Stimulated activated memory B cell treated with anti-CD40 and anti-IgM and Interleukin-4, amounts not matched to agents 10 μg/mL and 1 μg/mL and 100 μg/mL, for 72 hours (primary cell): Measurements from ENCODE around the gene FAM174B.

Source experiments
- ATAC-seq: fragments of 150-1000 bp; cut with Tn5 transposase; 2 replicates; pipeline ENCODE4 v1.10.0; 2021
- H3K27ac Mint-ChIP-seq: one replicate; pipeline ENCODE4 v1.8.0; 2022; ENCODE audit warnings: mild to moderate bottlenecking, mixed read lengths
- H3K27me3 Mint-ChIP-seq: one replicate; pipeline ENCODE4 v1.8.0; 2022; ENCODE audit warnings: mixed read lengths
- H3K36me3 Mint-ChIP-seq: one replicate; pipeline ENCODE4 v1.8.0; 2022; ENCODE audit warnings: mixed read lengths
- H3K4me1 Mint-ChIP-seq: one replicate; pipeline ENCODE4 v1.8.0; 2022; ENCODE audit warnings: mixed read lengths
- H3K4me3 Mint-ChIP-seq: one replicate; pipeline ENCODE4 v1.8.0; 2022; ENCODE audit warnings: mild to moderate bottlenecking, moderate library complexity, mixed read lengths
- H3K9me3 Mint-ChIP-seq: one replicate; pipeline ENCODE4 v1.8.0; 2022; ENCODE audit warnings: mixed read lengths

FAM174B gene

GRCh38 chr15:92655178-92655995 is at the start of gene FAM174B:
Gene FAM174B (minus strand): TSS chr15:92655775.
- Mint-ChIP-seq H3K36me3 (no peaks in the 10 kb centered on the region), H3K27me3 (peaks cover 56% of the 10 kb centered on the region), H3K4me3 (peak within 1 kb of the TSS; percentile 43), H3K4me1 (peaks cover 6% of the 10 kb centered on the region), H3K9me3 (peaks cover 3% of the 10 kb centered on the region), H3K27ac (no peak within 1 kb of the TSS)
- peak; percentile 53 for ATAC-seq

GRCh38 chr15:92696096-92696495 is 40.5 kb upstream of the FAM174B start:
- Mint-ChIP-seq H3K27ac (no peak overlapping the region), H3K4me3 (no peak overlapping the region), H3K9me3 (peaks cover 9% of the 10 kb centered on the region), H3K4me1 (no peaks in the 10 kb centered on the region), H3K36me3 (peaks cover 8% of the 10 kb centered on the region), H3K27me3 (peaks cover 30% of the 10 kb centered on the region)
- no peak for ATAC-seq

GRCh38 chr15:92693691-92694331 is 38.2 kb upstream of the FAM174B start:
- H3K36me3 Mint-ChIP-seq, result peaks cover 3% of the 10 kb centered on the region
- no peak for ATAC-seq
- peaks cover 10% of the 10 kb centered on the region for H3K9me3 Mint-ChIP-seq
- no peak overlapping the region for H3K27ac Mint-ChIP-seq
- no peak overlapping the region for H3K4me3 Mint-ChIP-seq
- no peaks in the 10 kb centered on the region for H3K4me1 Mint-ChIP-seq
- H3K27me3 Mint-ChIP-seq, result peaks cover 30% of the 10 kb centered on the region

GRCh38 chr15:92690395-92690794 is 34.8 kb upstream of the FAM174B start:
- no peak for ATAC-seq
- no peak overlapping the region for H3K27ac Mint-ChIP-seq
- H3K4me1 Mint-ChIP-seq, result no peaks in the 10 kb centered on the region

GRCh38 chr15:92687746-92688145 is 32.2 kb upstream of the FAM174B start:
- H3K4me3 Mint-ChIP-seq, result no peak overlapping the region
- H3K27me3 Mint-ChIP-seq, result peaks cover 32% of the 10 kb centered on the region
- no peak for ATAC-seq
- peaks cover 8% of the 10 kb centered on the region for H3K36me3 Mint-ChIP-seq
- H3K9me3 Mint-ChIP-seq, result peaks cover 14% of the 10 kb centered on the region
- no peak overlapping the region for H3K27ac Mint-ChIP-seq
- no peaks in the 10 kb centered on the region for H3K4me1 Mint-ChIP-seq

More at GRCh38 chr15:92690395-92690794, 34.8 kb upstream of the FAM174B start:
- H3K9me3 Mint-ChIP-seq, result peaks cover 14% of the 10 kb centered on the region
- peaks cover 8% of the 10 kb centered on the region for H3K36me3 Mint-ChIP-seq
- H3K4me3 Mint-ChIP-seq, result no peak overlapping the region
- peaks cover 11% of the 10 kb centered on the region for H3K27me3 Mint-ChIP-seq

DNA sequence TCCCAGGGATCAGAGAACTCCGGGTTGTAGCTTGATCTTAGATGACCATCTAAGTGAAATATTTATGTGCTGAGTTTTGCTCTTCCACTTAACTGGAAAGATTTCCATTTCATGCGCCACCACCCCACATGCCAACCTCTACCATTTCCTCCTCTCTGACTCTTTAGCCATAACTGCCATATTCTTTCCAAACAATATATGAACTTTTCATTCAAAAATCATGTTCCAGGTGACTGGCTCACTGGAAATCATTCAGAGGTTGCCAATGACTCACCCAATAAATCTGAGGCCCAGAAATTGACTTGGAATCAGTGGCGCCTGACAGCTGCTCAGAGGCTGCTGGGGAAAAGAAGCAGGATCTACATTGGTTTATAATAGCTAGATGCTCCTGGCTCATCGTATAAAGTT is 31.6 kb upstream of the FAM174B start:
- H3K27ac Mint-ChIP-seq, result no peak overlapping the region
- H3K27me3 Mint-ChIP-seq, result peaks cover 33% of the 10 kb centered on the region
- no peak for ATAC-seq
- peaks cover 8% of the 10 kb centered on the region for H3K36me3 Mint-ChIP-seq
- no peak overlapping the region for H3K4me3 Mint-ChIP-seq
- H3K4me1 Mint-ChIP-seq, result no peaks in the 10 kb centered on the region
- H3K9me3 Mint-ChIP-seq, result peaks cover 14% of the 10 kb centered on the region

DNA sequence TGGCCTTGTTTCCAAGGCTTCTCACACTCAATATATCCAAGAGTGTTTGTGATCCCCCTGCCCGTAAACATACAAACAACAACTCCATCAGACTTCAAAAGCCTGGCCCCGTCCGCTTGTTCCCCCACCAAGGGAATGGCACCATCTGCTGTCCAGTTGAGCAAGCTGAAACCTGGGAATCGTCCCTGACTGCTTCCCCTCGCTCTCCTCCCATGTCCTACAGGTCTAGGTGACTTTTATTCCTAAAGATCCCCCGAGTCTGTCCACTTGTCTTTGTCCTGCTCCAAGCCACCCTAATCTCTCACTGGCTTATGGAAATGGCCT is 27.9 kb upstream of the FAM174B start:
- ATAC-seq, result no peak
- H3K9me3 Mint-ChIP-seq, result peaks cover 8% of the 10 kb centered on the region
- H3K36me3 Mint-ChIP-seq, result peaks cover 8% of the 10 kb centered on the region
- no peak overlapping the region for H3K4me3 Mint-ChIP-seq
- H3K27ac Mint-ChIP-seq, result no peak overlapping the region
- no peaks in the 10 kb centered on the region for H3K4me1 Mint-ChIP-seq
- peaks cover 36% of the 10 kb centered on the region for H3K27me3 Mint-ChIP-seq

GRCh38 chr15:92682741-92683510 is 27.4 kb upstream of the FAM174B start:
- Mint-ChIP-seq H3K4me3 (no peak overlapping the region), H3K27ac (no peak overlapping the region), H3K36me3 (peaks cover 3% of the 10 kb centered on the region), H3K4me1 (no peaks in the 10 kb centered on the region), H3K27me3 (peaks cover 40% of the 10 kb centered on the region), H3K9me3 (peaks cover 3% of the 10 kb centered on the region)
- no peak for ATAC-seq

DNA sequence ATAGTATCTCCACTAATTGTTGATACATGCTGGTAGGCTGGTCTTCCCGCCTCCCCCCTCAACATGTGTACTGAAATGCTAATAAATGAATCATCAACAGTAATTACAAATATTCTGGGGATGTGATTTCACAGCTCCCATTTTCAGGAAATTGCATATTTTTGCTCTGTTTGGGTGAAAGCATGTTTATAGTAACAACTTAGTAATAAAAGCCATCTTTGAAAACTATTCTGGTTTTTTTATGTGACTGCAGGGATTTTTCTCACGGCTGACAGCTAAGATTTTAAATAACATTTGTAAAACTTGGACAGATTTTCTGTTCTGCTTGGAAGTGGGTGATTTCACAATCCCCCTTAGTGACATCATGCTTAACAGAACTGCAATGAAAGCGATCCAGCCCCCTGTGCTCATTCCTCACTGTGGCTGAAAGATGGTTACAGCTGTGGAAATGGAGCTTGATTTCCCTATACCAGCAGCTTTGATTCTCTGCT is 25.6 kb upstream of the FAM174B start:
- H3K4me3 Mint-ChIP-seq, result no peak overlapping the region
- ATAC-seq, result no peak
- H3K9me3 Mint-ChIP-seq, result no peaks in the 10 kb centered on the region
- no peaks in the 10 kb centered on the region for H3K36me3 Mint-ChIP-seq
- H3K4me1 Mint-ChIP-seq, result no peaks in the 10 kb centered on the region
- peaks cover 40% of the 10 kb centered on the region for H3K27me3 Mint-ChIP-seq
- no peak overlapping the region for H3K27ac Mint-ChIP-seq

DNA sequence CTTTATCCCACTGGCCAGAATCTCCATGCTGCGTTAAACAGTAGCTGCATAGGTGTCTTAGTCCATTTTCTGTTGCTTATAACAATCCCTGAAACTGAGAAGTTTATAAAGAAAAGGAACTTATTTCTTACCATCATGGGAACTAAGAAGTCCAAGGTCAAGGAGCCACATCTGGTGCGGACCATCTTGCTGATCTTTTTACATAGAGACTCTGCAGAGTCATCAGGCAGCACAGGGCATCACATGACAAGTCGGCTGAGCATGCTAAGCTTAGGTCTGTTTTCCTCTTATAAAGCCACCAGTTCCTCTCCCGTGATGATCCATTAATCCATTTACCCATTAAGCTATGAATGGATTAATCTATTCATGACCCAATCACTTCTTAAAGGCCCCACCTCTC is 22.4 kb upstream of the FAM174B start:
- no peak overlapping the region for H3K4me3 Mint-ChIP-seq
- H3K27ac Mint-ChIP-seq, result no peak overlapping the region
- no peaks in the 10 kb centered on the region for H3K9me3 Mint-ChIP-seq
- no peaks in the 10 kb centered on the region for H3K36me3 Mint-ChIP-seq
- no peaks in the 10 kb centered on the region for H3K4me1 Mint-ChIP-seq
- H3K27me3 Mint-ChIP-seq, result peaks cover 19% of the 10 kb centered on the region
- no peak for ATAC-seq

GRCh38 chr15:92676561-92676960 is 21.0 kb upstream of the FAM174B start:
- ATAC-seq, result no peak

DNA sequence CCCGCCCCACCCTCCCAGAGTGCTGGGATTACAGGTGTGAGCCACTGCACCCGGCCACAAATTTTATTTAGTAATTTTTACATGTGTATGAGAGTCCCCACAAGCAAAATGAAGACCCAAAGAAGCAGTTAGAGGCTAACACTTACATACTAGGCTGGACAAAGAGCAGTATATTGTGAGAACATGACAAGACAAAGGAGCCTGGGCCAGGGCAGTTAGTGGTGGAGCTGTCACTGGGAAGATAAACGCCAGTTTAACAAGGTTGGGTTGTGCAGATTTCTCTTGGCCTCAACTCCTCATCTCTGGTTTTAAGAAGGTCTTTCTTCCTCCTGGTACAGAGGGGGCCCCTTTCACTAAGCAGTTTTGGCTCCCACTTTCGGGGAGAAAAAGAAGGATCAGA is 19.9 kb upstream of the FAM174B start:
- H3K36me3 Mint-ChIP-seq, result no peaks in the 10 kb centered on the region
- H3K4me1 Mint-ChIP-seq, result no peaks in the 10 kb centered on the region
- no peak overlapping the region for H3K4me3 Mint-ChIP-seq
- H3K27me3 Mint-ChIP-seq, result peaks cover 16% of the 10 kb centered on the region
- no peaks in the 10 kb centered on the region for H3K9me3 Mint-ChIP-seq
- ATAC-seq, result no peak
- H3K27ac Mint-ChIP-seq, result no peak overlapping the region

More at GRCh38 chr15:92676561-92676960, 21.0 kb upstream of the FAM174B start:
- H3K9me3 Mint-ChIP-seq, result no peaks in the 10 kb centered on the region
- peaks cover 16% of the 10 kb centered on the region for H3K27me3 Mint-ChIP-seq
- no peaks in the 10 kb centered on the region for H3K36me3 Mint-ChIP-seq
- no peaks in the 10 kb centered on the region for H3K4me1 Mint-ChIP-seq
- H3K27ac Mint-ChIP-seq, result no peak overlapping the region
- H3K4me3 Mint-ChIP-seq, result no peak overlapping the region

- no peak for ATAC-seq
- H3K4me3 Mint-ChIP-seq, result no peak overlapping the region
These were observed 18.8 kb upstream of the FAM174B start for GRCh38 chr15:92674347-92674746.

GRCh38 chr15:92672102-92672501 is 16.5 kb upstream of the FAM174B start:
- Mint-ChIP-seq H3K36me3 (no peaks in the 10 kb centered on the region), H3K9me3 (no peaks in the 10 kb centered on the region), H3K27me3 (peaks cover 24% of the 10 kb centered on the region), H3K27ac (no peak overlapping the region), H3K4me1 (no peaks in the 10 kb centered on the region), H3K4me3 (no peak overlapping the region)
- no peak for ATAC-seq

More at GRCh38 chr15:92674347-92674746, 18.8 kb upstream of the FAM174B start:
- Mint-ChIP-seq H3K36me3 (no peaks in the 10 kb centered on the region), H3K27me3 (peaks cover 17% of the 10 kb centered on the region), H3K27ac (no peak overlapping the region), H3K4me1 (no peaks in the 10 kb centered on the region), H3K9me3 (no peaks in the 10 kb centered on the region)

- H3K27me3 Mint-ChIP-seq, result peaks cover 24% of the 10 kb centered on the region
- no peak overlapping the region for H3K27ac Mint-ChIP-seq
- H3K36me3 Mint-ChIP-seq, result no peaks in the 10 kb centered on the region
- no peak for ATAC-seq
- H3K9me3 Mint-ChIP-seq, result no peaks in the 10 kb centered on the region
- H3K4me1 Mint-ChIP-seq, result no peaks in the 10 kb centered on the region
- H3K4me3 Mint-ChIP-seq, result no peak overlapping the region
These were observed 15.8 kb upstream of the FAM174B start for GRCh38 chr15:92671406-92671805.
